ENCODE data around the gene GIGYF1. TPM values are rescaled to one million over a fixed set of nuclear protein-coding genes. Genes with fewer than 3 reads are reported as not detected.

GIGYF1 gene
- total and polyA plus RNA-seq, 2 donors from 2014 or later = 11.6 to 51.3 TPM

DNA sequence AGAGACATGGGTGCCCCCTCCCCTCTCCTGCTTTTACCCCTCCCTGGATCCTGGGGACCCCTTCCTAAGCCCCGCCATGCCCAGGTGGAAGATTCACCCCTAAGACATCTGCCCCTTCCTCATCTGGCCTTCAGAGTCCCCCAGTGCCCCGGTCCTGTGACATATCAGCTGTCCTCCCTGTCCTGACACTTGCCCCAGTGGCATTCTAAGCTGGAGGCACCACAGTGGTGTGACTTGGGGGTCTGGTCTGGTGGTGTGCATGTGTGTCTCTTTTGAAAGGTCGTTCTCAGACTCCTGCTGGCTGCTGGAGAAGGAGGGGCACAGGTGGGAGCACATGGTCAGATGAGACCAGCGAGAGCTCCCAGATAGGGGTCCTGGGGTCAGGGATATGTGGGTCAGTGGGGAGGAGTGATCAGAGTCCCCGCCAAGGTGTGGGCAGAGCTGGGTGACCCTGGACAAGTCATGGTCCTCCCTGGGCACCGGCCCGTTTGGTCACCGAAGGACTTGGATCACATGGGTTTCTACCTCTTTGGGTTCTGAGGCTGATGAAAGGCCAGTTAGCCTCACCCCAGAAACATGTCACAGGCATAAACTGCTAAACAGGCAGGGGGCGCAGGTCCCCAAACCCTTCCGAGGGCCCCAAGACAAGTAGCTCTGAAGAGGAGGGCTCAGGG is 52.1 kb downstream of the GIGYF1 start:
- Histone ChIP-seq H3K9me3 (ENCODE audit: control insufficient read depth in 2 of 3, insufficient read depth in 1 of 3, low read length in 3 of 3) (no peaks in the 10 kb centered on the region), H3K4me1 (ENCODE audit: control insufficient read depth in 2 of 3, insufficient read depth in 2 of 3, low read depth in 1 of 3, low read length in 3 of 3) (no peaks in the 10 kb centered on the region), H3K9ac (ENCODE audit: low read length in 3 of 3) (no peak overlapping the region), H3K27ac (ENCODE audit: low read depth in 2 of 2, low read length in 2 of 2) (no peak overlapping the region), H3K4me3 (ENCODE audit: low read length in 3 of 3) (no peak overlapping the region), H3K36me3 (ENCODE audit: control insufficient read depth in 2 of 3, insufficient read depth in 3 of 3, low read length in 3 of 3) (no peaks in the 10 kb centered on the region), H3K27me3 (ENCODE audit: control insufficient read depth, insufficient read depth, low read length) (no peaks in the 10 kb centered on the region)
- no peak for DNase-seq
- TF ChIP-seq, protein P1, sequence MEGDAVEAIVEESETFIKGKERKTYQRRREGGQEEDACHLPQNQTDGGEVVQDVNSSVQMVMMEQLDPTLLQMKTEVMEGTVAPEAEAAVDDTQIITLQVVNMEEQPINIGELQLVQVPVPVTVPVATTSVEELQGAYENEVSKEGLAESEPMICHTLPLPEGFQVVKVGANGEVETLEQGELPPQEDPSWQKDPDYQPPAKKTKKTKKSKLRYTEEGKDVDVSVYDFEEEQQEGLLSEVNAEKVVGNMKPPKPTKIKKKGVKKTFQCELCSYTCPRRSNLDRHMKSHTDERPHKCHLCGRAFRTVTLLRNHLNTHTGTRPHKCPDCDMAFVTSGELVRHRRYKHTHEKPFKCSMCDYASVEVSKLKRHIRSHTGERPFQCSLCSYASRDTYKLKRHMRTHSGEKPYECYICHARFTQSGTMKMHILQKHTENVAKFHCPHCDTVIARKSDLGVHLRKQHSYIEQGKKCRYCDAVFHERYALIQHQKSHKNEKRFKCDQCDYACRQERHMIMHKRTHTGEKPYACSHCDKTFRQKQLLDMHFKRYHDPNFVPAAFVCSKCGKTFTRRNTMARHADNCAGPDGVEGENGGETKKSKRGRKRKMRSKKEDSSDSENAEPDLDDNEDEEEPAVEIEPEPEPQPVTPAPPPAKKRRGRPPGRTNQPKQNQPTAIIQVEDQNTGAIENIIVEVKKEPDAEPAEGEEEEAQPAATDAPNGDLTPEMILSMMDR (IDR thresholded peaks at IDR 0.05; ENCODE audit: borderline replicate concordance, extremely low read depth, insufficient read depth) = no peak
- FAIRE-seq = no peak
- intact Hi-C loops (cut with DNase I) = no loop called here

DNA sequence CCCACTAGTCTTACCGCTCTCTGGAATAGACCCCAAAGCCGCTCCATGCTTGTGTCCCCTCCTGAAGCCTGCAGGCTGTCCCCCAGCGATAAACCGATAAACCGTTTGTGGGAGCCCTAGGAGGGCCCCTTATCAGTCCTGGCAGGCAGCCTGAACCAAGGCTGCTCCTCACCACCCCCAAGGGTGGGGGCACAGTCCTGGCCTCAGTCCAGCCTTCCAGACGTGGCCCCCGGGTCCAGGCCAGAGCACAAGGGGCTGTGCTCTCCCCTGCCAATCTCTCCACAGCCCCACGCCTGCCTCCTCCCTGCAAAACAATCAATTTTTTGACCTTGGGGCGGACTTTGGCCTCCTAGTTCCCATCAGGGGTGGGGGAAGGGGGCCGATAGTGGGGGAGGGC is 52.6 kb downstream of the GIGYF1 start, which contains the start of gene TFR2:
Gene TFR2 (minus strand): TSS at position 90 of the 397 bp plus-strand sequence. CDS start 43 bp downstream, at position 47.
- FAIRE-seq = no peak
- intact Hi-C loops (cut with DNase I) = no loop called here

DNA sequence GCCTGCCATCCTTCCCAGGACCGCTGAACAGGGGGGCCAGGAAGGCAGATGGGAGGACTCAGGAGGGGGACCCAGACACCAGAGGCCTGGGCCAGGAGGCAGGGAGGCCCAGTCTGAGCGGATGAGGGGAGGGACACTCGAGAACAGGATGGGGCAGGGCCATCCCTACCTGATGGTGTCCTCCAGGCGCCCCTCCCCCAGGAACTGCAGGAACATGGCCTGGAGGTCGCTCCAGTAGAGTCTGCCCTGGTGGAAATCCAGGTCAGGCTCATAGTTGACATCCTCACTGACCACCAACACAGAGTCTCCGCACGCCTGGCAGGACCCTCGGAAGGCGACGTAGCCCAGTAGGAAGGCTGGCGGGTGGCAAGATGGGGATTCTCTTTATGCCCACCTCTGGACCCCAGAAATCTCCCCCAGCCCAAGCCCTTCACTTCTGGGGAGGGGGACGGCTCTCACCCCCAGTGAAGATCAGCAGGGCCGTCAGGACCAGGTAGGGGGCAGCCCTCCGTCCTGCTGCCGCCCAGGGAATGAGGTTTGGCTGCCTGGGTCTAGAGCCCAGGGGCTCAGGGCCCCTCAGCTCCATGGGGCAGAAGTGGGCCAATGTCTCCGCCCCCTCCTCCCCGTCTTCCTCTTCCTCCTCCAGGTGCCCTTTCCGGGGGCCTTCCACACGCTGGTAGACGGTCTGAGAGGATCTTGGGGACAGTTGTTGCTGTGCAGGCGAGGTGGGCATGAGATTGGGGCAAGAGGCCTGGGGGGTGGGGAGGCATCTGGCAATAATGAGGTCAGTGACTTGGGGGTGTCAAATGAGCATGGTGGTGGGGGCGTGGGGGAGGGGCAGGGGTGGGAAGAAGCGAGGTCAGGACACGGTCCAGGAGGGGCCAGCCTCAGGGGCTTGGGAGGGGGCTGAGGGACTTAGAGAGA is 53.3 kb downstream of the GIGYF1 start:
- Histone ChIP-seq H3K27me3 (ENCODE audit: control insufficient read depth, insufficient read depth, low read length) (no peaks in the 10 kb centered on the region), H3K27ac (ENCODE audit: low read depth in 2 of 2, low read length in 2 of 2) (no peak overlapping the region), H3K9me3 (ENCODE audit: control insufficient read depth in 2 of 3, insufficient read depth in 1 of 3, low read length in 3 of 3) (no peaks in the 10 kb centered on the region), H3K4me1 (ENCODE audit: control insufficient read depth in 2 of 3, insufficient read depth in 2 of 3, low read depth in 1 of 3, low read length in 3 of 3) (no peaks in the 10 kb centered on the region), H3K9ac (ENCODE audit: low read length in 3 of 3) (no peak overlapping the region), H3K4me3 (ENCODE audit: low read length in 3 of 3) (no peak overlapping the region), H3K36me3 (ENCODE audit: control insufficient read depth in 2 of 3, insufficient read depth in 3 of 3, low read length in 3 of 3) (no peaks in the 10 kb centered on the region)
- FAIRE-seq = no peak
- DNase-seq = no peak
- intact Hi-C loops (cut with DNase I) = no loop called here
- TF ChIP-seq, protein P1 (IDR thresholded peaks at IDR 0.05; ENCODE audit: borderline replicate concordance, extremely low read depth, insufficient read depth) = no peak

More for the DNA sequence above, 52.6 kb downstream of the GIGYF1 start, which contains the start of gene TFR2:
- H3K4me3 ChIP-seq (ENCODE audit: low read length in 3 of 3) = no peak within 1 kb of the TSS
- H3K9me3 ChIP-seq (ENCODE audit: control insufficient read depth in 2 of 3, insufficient read depth in 1 of 3, low read length in 3 of 3) = no peaks in the 10 kb centered on the region
- H3K27ac ChIP-seq (ENCODE audit: low read depth in 2 of 2, low read length in 2 of 2) = no peak within 1 kb of the TSS
- H3K4me1 ChIP-seq (ENCODE audit: control insufficient read depth in 2 of 3, insufficient read depth in 2 of 3, low read depth in 1 of 3, low read length in 3 of 3) = no peaks in the 10 kb centered on the region
- no peak for DNase-seq
- no peaks in the 10 kb centered on the region for H3K36me3 ChIP-seq (ENCODE audit: control insufficient read depth in 2 of 3, insufficient read depth in 3 of 3, low read length in 3 of 3)
- TF ChIP-seq, protein P1 (IDR thresholded peaks at IDR 0.05; ENCODE audit: borderline replicate concordance, extremely low read depth, insufficient read depth) = no peak
- no peaks in the 10 kb centered on the region for H3K27me3 ChIP-seq (ENCODE audit: control insufficient read depth, insufficient read depth, low read length)
- no peak within 1 kb of the TSS for H3K9ac ChIP-seq (ENCODE audit: low read length in 3 of 3)
